GM19395 (cell line): Measurements from ENCODE around the gene CBX5.
A peak's percentile ranks its signal among the peaks of the same experiment; 100 is the strongest.
"Not testable (repeated sequence)": the region's sequence is repeated elsewhere in the genome, so short reads cannot be mapped to it uniquely, and the experiment has no call there.

ENCODE experiments used
- ATAC-seq: cut with Tn5 transposase; IDR thresholded peaks from one replicate; pipeline ENCODE4 v1.9.1; 2021; ENCODE audit warnings: mild to moderate bottlenecking, moderate library complexity; ENCODE audit not compliant: unreplicated experiment

Gene CBX5

DNA sequence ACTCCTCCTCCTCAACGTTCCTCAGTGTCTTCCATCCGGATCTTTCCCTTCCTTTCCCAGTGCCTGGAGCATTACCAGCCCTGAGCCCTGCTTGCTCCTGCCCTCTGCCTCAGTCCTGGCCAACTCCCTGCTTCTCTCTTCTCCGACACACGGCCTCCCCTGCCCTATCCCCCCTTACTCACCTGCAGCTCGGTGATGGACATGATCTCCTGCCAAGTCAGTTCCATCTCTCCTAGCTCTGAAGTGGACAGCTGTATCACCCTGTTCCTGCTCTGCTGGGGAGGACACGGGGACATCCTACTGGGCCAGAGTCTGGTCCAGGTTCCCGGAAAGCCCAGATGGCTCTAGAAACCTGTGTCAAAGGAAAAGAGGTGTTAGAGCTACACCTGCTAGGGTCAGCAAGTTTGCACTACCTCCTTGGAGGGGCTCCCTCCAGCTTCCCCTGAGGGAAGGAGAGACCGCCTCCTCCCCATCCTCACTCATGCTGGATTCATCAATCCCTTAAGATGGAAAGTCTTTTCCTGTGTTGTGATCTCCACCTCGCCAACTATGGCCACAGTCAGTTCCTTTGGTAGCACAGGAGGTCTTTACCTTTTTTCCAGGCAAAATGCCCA lies 15.1 kb upstream of the CBX5 start:
- no peak for ATAC-seq

- peak; percentile 49 for ATAC-seq
These were observed 14.4 kb upstream of the CBX5 start for GRCh38 chr12:54294152-54294952.

- ATAC-seq = no peak
These were observed 13.0 kb upstream of the CBX5 start for GRCh38 chr12:54292931-54293241.

GRCh38 chr12:54292083-54292930 lies 12.4 kb upstream of the CBX5 start:
- no peak for ATAC-seq

DNA sequence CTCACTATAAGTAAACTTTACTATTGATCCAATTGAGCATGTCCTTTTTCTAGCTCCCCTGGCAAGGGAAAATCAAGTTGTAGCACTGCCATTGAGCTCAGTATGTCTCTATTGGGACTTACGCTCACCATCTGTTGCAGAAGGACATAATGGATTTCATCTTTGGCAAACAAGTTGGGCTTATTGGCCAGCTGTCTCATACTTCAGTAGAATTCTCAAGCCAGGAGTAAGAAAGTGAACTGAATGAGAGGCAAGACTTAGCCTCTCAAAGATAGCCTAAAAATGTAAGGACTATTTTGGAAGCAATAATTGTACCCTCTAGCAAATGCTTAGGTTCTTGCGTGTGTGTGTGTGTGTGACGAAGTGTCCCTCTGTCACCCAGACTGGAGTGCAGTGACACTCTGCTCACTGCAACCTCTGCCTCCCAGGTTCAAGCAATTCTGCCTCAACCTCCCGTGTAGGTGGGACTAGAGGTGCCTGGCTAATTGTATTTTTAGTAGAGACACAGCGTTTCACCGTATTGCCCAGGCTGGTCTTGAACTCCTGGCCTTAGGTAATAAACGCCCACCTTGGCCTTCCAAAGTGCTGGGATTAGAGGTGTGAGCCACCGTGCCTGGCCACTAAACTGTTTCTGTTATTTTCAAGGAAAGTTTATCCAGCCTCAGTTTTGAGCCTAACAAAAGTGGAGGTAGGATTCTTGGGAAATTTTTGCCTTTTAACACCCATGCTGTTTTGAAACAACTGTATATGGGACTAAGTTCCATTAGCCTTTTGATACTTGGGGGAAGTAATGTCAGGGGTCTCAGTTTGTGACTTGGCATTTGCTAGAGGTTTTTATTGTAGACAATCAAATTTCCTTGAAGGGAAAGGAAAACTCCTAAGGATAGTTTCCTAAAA lies 7.6 kb upstream of the CBX5 start:
- ATAC-seq = no peak

- no peak for ATAC-seq
These were observed 6.4 kb upstream of the CBX5 start for GRCh38 chr12:54286042-54287030.

GRCh38 chr12:54285150-54286041 lies 5.5 kb upstream of the CBX5 start:
- no peak for ATAC-seq

DNA sequence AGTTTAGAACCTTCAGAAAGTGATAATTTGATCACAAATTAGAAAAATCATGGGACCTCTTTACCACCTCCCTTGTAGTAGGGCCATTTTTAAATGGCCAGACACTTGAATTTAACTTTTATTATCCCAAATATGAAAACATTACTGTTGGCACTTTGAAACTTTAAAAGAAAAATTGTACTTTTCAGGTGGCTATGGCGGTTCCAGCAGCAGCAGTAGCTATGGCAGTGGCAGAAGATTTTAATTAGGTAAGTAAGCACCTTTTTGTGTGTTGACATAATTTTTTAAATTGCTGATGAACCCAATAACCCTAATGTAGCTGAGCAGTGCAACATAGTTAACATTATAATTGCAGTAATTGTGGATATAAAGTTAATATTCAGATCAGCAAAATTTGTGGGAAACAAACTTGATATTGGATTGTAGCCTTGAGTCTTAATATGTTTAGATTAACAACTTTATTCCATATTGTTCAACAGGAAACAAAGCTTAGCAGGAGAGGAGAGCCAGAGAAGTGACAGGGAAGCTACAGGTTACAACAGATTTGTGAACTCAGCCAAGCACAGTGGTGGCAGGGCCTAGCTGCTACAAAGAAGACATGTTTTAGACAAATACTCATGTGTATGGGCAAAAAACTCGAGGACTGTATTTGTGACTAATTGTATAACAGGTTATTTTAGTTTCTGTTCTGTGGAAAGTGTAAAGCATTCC lies 4.3 kb upstream of the CBX5 start:
- ATAC-seq = not testable (repeated sequence)

DNA sequence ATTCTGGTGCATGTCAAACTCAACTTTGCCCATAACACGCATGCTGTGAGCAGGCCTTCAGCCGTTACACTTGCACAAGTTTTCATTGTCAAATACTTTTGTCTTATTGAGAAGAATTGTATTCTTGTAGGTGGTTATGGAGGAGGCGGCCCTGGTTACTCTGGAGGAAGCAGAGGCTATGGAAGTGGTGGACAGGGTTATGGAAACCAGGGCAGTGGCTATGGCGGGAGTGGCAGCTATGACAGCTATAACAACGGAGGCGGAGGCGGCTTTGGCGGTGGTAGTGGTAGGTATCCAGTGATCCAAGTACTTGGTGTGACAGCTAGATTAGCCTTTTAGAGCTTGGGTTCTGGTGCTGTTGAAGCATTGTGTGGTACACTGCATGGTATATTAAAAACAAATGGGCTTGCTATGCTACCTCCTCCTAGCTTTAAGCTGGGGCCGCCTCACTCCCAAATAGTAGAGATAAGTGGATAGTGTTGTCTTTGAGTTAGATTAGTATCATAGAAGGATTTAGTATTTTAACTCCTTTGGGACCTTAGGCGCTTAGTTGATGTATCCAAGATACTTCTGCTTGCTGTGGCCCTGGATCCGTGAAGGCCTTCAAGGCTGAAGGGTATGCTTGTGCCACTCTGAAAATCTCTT lies 3.1 kb upstream of the CBX5 start:
- no peak for ATAC-seq

- ATAC-seq = not testable (repeated sequence)
These were observed 1.8 kb upstream of the CBX5 start for GRCh38 chr12:54281694-54282093.

- not testable (repeated sequence) for ATAC-seq
These were observed 1.3 kb upstream of the CBX5 start for GRCh38 chr12:54281261-54281638.

DNA sequence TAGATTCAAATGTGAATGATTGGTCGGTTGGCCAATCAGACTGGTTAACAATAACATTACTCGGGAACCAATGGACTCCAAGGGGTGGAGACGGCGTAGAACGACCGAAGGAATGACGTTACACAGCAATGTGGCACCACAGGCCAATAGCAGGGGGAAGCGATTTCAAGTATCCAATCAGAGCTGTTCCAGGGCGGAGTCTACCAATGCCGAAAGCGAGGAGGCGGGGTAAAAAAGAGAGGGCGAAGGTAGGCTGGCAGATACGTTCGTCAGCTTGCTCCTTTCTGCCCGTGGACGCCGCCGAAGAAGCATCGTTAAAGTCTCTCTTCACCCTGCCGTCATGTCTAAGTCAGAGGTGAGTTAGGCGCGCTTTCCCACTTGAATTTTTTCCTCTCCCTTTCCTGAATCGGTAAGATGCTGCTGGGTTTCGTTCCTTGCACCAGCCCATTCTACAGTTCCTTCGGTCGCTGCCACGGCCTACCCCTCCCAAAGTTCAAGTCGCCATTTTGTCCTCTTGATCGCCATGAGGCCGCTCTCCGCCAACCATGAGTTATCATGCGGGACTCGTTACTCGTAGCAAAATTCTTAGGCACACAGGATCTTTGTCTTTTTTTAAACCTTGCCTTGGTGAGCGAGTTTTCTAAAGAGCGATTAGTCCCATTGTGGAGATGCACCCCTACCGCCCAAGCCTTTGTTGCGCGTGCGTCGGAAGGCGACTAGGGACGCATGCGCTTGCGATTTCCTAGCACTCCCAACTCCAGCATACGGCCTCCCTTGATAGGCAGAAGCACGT lies 742 bp upstream of the CBX5 start, which contains the start of gene HNRNPA1:
TSS of gene HNRNPA1 (plus strand) at position 259 of the 793 bp plus-strand sequence. CDS start at position 341, 82 bp downstream.
- peak; percentile 91 for ATAC-seq

DNA sequence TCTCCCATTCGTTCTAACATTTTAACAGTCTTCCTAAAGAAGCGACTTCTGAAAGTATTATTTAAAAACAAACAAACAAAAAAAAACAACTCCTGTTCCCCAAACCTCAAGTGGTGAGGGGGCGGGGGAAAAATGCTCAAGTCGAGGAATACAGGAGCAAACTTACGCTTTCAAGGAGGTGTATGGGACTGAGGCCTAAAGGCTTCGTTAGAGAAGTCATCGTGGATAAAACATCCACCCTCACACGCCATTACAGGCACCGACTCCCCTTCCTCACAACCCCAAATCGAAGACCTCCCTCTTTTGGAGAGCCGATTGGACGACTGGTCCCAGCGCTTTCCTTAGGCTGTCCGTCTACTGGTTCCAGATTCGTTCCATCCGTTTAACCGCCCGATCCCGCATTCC lies 693 bp downstream of the CBX5 start:
- peak; percentile 1 for ATAC-seq

GRCh38 chr12:54277823-54278276 lies 2.1 kb downstream of the CBX5 start:
- no peak for ATAC-seq

DNA sequence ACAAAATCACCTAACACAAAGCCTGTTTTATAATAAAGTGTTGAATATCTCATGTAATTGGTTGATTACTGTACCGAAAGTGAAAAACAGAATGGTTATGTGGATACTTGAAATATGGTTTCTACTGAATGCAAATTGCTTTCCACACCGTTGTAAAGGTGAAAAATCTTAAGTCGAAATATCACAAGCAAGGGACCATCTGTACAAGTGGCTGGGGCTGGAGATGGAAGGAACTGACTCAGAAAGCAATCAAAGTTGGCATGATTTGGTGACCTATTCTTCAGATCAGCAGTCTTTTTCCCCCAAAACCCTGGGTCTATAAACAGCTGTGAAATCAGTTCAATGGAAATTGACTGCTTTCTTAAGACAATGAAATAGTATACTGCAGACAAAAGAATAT lies 3.6 kb downstream of the CBX5 start:
- ATAC-seq = no peak

DNA sequence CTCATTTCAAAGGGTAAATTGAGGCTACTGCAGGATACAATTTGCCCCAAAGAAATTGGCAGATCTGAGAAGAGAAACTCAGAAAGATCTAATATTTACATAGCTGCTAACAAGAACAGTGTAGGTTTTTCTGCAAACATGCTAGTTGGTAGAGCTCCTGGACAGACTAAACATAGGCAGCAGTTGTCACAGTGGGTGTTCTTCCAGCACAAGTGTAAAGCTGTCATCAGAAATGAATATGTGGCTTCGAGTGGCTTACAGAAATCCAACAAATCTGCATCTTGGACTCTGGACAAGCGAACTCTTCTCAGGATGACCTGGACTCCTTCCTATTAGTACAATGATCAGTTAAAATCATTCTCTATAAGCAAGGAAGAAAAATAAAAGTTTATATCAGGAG lies 5.9 kb downstream of the CBX5 start:
- no peak for ATAC-seq
